NT2/D1 (cell line): ENCODE results near the gene ANKFN1.

ENCODE experiments used
- SUZ12 ChIP-seq: IDR thresholded peaks from 2 replicates; pipeline ENCODE4 v1.6.1; 2011; ENCODE audit not compliant: insufficient read length, insufficient read depth; ENCODE audit errors: extremely low read depth
- YY1 ChIP-seq: IDR thresholded peaks from 2 replicates; pipeline ENCODE4 v1.6.1; 2011; ENCODE audit not compliant: insufficient read length, insufficient read depth
- ZNF274 ChIP-seq: IDR thresholded peaks from 2 replicates; pipeline ENCODE4 v1.6.1; 2011; ENCODE audit warnings: mild to moderate bottlenecking, low read depth, low read length

- no peak for TF ChIP-seq YY1
- no peak for TF ChIP-seq ZNF274
- TF ChIP-seq SUZ12, result no peak
Measured at GRCh38 chr17:56497132-56497531, 343.9 kb downstream of the ANKFN1 start.
